CD14-positive monocyte (primary cell): ENCODE data around the gene MYO15B. TPM values are rescaled to one million over a fixed set of nuclear protein-coding genes. Genes with fewer than 3 reads are reported as not detected.

Experiments
- DNase-seq, 3 donors: peaks; one replicate each; pipeline ENCODE4 v3.0.0-alpha.2; 2011 to 2022
- H2AFZ ChIP-seq: 2 replicates; pipeline ENCODE4 v1.6.0; 2012; ENCODE audit warnings: mild to moderate bottlenecking, low read depth, low read length, inconsistent platforms; ENCODE audit not compliant: insufficient read depth, poor library complexity, severe bottlenecking
- H3K27ac ChIP-seq, 2 donors: 1 replicate in 1 of 2; 2 replicates in 1 of 2; pipeline ENCODE4 v1.5.1; 2012 to 2013; ENCODE audit warnings: low read length in 2 of 2, control low read depth in 1 of 2, inconsistent platforms in 1 of 2, low read depth in 1 of 2, mild to moderate bottlenecking in 1 of 2
- H3K27me3 ChIP-seq, 2 donors: one replicate each; pipeline versions ENCODE4 v1.6.0 to v1.6.1; 2011 to 2013; ENCODE audit warnings: low read length in 2 of 2; ENCODE audit not compliant: control insufficient read depth in 2 of 2, insufficient read depth in 2 of 2
- H3K36me3 ChIP-seq, 2 donors: replicated peaks in 1 of 2; 1 replicate in 1 of 2; 2 replicates in 1 of 2; pipeline versions ENCODE4 v1.5.1 to v1.6.1; 2012 to 2013; ENCODE audit warnings: low read length in 2 of 2, control low read depth in 1 of 2, inconsistent platforms in 1 of 2, mild to moderate bottlenecking in 1 of 2; ENCODE audit not compliant: insufficient read depth in 2 of 2, control insufficient read depth in 1 of 2
- H3K4me1 ChIP-seq, 2 donors: 1 replicate in 1 of 2; 2 replicates in 1 of 2; pipeline versions ENCODE4 v1.5.1 to v1.6.1; 2012 to 2013; ENCODE audit warnings: low read length in 2 of 2, control low read depth in 1 of 2, inconsistent platforms in 1 of 2, mild to moderate bottlenecking in 1 of 2, moderate library complexity in 1 of 2; ENCODE audit not compliant: insufficient read depth in 2 of 2, control insufficient read depth in 1 of 2
- H3K4me2 ChIP-seq: replicated peaks from 2 replicates; pipeline ENCODE3; 2012; ENCODE audit warnings: low read length, moderate library complexity, mild to moderate bottlenecking; ENCODE audit not compliant: poor library complexity, severe bottlenecking; ENCODE audit errors: extremely low read depth
- H3K4me3 ChIP-seq, 3 experiments: fragments of 200-600 bp in 1 of 3; sonication (generic) in 1 of 3; replicated peaks in 1 of 3; 1 replicate in 2 of 3; 2 replicates in 1 of 3; pipeline ENCODE4 v1.5.1; 2011 to 2013; ENCODE audit warnings: low read length in 3 of 3, mild to moderate bottlenecking in 3 of 3, control low read depth in 2 of 3, low read depth in 2 of 3, inconsistent platforms in 1 of 3, moderate library complexity in 1 of 3
- H3K79me2 ChIP-seq: 2 replicates; pipeline ENCODE4 v1.6.0; 2012; ENCODE audit warnings: mild to moderate bottlenecking, control low read depth, inconsistent platforms, low read length, moderate library complexity; ENCODE audit not compliant: insufficient read depth
- H3K9ac ChIP-seq: 2 replicates; pipeline ENCODE4 v1.6.0; 2017; ENCODE audit warnings: low read length, mild to moderate bottlenecking; ENCODE audit not compliant: insufficient read depth, poor library complexity, severe bottlenecking
- H3K9me3 ChIP-seq, 2 donors: replicated peaks in 1 of 2; 1 replicate in 1 of 2; 2 replicates in 1 of 2; pipeline versions ENCODE4 v1.5.1 to v1.6.1; 2012 to 2013; ENCODE audit warnings: low read length in 2 of 2, control low read depth in 1 of 2; ENCODE audit not compliant: control insufficient read depth in 1 of 2, insufficient read depth in 1 of 2
- H4K20me1 ChIP-seq: 2 replicates; pipeline ENCODE4 v1.6.0; 2012; ENCODE audit warnings: mild to moderate bottlenecking, low read length, control low read depth, moderate library complexity; ENCODE audit not compliant: insufficient read depth
- H3K27ac Mint-ChIP-seq, 7 donors: one replicate each; pipeline ENCODE4 v1.8.0; 2020; ENCODE audit warnings: mild to moderate bottlenecking in 7 of 7, mixed read lengths in 7 of 7, moderate library complexity in 6 of 7, inconsistent platforms in 2 of 7
- H3K27me3 Mint-ChIP-seq, 3 donors: one replicate each; pipeline ENCODE4 v1.8.0; 2021 to 2022; ENCODE audit warnings: low read depth in 3 of 3, mild to moderate bottlenecking in 3 of 3, mixed read lengths in 3 of 3, moderate library complexity in 3 of 3, inconsistent platforms in 1 of 3
- H3K36me3 Mint-ChIP-seq, 2 donors: one replicate each; pipeline ENCODE4 v1.8.0; 2020; ENCODE audit warnings: mixed read lengths in 2 of 2, inconsistent platforms in 1 of 2, mild to moderate bottlenecking in 1 of 2
- H3K4me1 Mint-ChIP-seq: one replicate; pipeline ENCODE4 v1.8.0; 2020; ENCODE audit warnings: mild to moderate bottlenecking, mixed read lengths
- H3K4me3 Mint-ChIP-seq, 2 donors: one replicate each; pipeline ENCODE4 v1.8.0; 2020; ENCODE audit warnings: mild to moderate bottlenecking in 2 of 2, mixed read lengths in 2 of 2, moderate library complexity in 1 of 2
- H3K9me3 Mint-ChIP-seq, 7 donors: one replicate each; pipeline ENCODE4 v1.8.0; 2020 to 2022; ENCODE audit warnings: mixed read lengths in 7 of 7, mild to moderate bottlenecking in 6 of 7, moderate library complexity in 6 of 7, inconsistent platforms in 2 of 7
- CTCF ChIP-seq: fragments of 200-600 bp; IDR thresholded peaks from one replicate; pipeline ENCODE4 v1.8.0; 2022; ENCODE audit warnings: antibody characterized with exemption, mild to moderate bottlenecking
- WGBS: methylation state at CpG from one replicate; pipeline ENCODE4 v1.1.5; 2013; ENCODE audit warnings: missing lambda C conversion rate; ENCODE audit not compliant: insufficient coverage; 5-methylcytosine and 5-hydroxymethylcytosine counted together
- intact Hi-C, 2 donors: fragments of 100-400 bp; cut with micrococcal nuclease; formaldehyde crosslinking; loops; one replicate each; pipeline versions ENCODE4 v1.15.0 to v1.15.1; 2023
- polyA plus RNA-seq, 3 donors: library from polyadenylated mRNA; depleted of rRNA in 1 of 3; unstranded in 2 of 3; stranded (reverse) in 1 of 3; fragments of 300-500 nt in 2 of 3; fragments of >200 nt in 1 of 3; fragmentation: Illumina TruSeq in 2 of 3; gene quantifications; 1 replicate in 2 of 3; 2 replicates in 1 of 3; pipeline ENCODE4 v1.2.3, GENCODE V29; 2012 to 2021

Gene MYO15B
- polyA plus RNA-seq, 3 donors: 0.17 to 596 (median 0.62) TPM

- H3K27me3 ChIP-seq: no peaks in the 10 kb centered on the region
- H3K4me2 ChIP-seq: no peak overlapping the region
- H4K20me1 ChIP-seq: peaks cover 16% of the 10 kb centered on the region
- H3K4me1 ChIP-seq: peaks cover 21 to 28% of the 10 kb centered on the region in 2 donors
- H3K4me3 Mint-ChIP-seq: no peak overlapping the region
- H3K4me3 ChIP-seq: no peak overlapping the region
- no peaks in the 10 kb centered on the region for H3K9me3 Mint-ChIP-seq
- no peak overlapping the region for H2AFZ ChIP-seq
- no peaks in the 10 kb centered on the region for H3K9me3 ChIP-seq
- no peak for TF ChIP-seq CTCF
- no peak for DNase-seq
- H3K9ac ChIP-seq: no peak overlapping the region
- intact Hi-C loops: loop anchor here in 1 of 2 donors (5.0 kb wide), 1 partner anchor 39 kb away; the partner anchor contains the start of gene SMIM5
- H3K36me3 Mint-ChIP-seq: peaks cover 55 to 56% of the 10 kb centered on the region in 2 donors
- H3K36me3 ChIP-seq: peaks cover 41 to 56% of the 10 kb centered on the region in 2 donors
- 91% methylated on average over 5 of the region's 5 CpGs for WGBS
- peaks cover 70% of the 10 kb centered on the region for H3K79me2 ChIP-seq
- H3K4me1 Mint-ChIP-seq: peaks cover 10% of the 10 kb centered on the region
- H3K27me3 Mint-ChIP-seq: peaks cover 0 to 1% (median 0%) of the 10 kb centered on the region in 3 donors
- no peak overlapping the region for H3K27ac ChIP-seq
- peak overlapping the region in 3 of 7 donors; percentile 19 to 58 (median 41) for H3K27ac Mint-ChIP-seq
Observed at GRCh38 chr17:75670868-75671267, 83.3 kb downstream of the MYO15B start.

GRCh38 chr17:75672011-75672410 lies 84.4 kb downstream of the MYO15B start:
- DNase-seq: no peak
- no peaks in the 10 kb centered on the region for H3K9me3 ChIP-seq
- peaks cover 13 to 18% of the 10 kb centered on the region in 2 donors for H3K4me1 ChIP-seq
- Mint-ChIP-seq H3K4me3 (no peak overlapping the region), H3K9me3 (no peaks in the 10 kb centered on the region), H3K27ac (no peak overlapping the region), H3K4me1 (peaks cover 4% of the 10 kb centered on the region), H3K27me3 (peaks cover 0 to 1% (median 0%) of the 10 kb centered on the region in 3 donors), H3K36me3 (peaks cover 61 to 66% of the 10 kb centered on the region in 2 donors)
- H3K4me2 ChIP-seq: no peak overlapping the region
- H2AFZ ChIP-seq: no peak overlapping the region
- peaks cover 43 to 67% of the 10 kb centered on the region in 2 donors for H3K36me3 ChIP-seq
- H3K79me2 ChIP-seq: peaks cover 72% of the 10 kb centered on the region
- intact Hi-C loops: loop anchor here (2.0 to 5.0 kb wide), 2 partner anchors 40 to 79 kb away; partner anchors contain the start of gene SMIM5 (in 1 of the 2)
- H4K20me1 ChIP-seq: peaks cover 16% of the 10 kb centered on the region
- H3K4me3 ChIP-seq: no peak overlapping the region
- 100% methylated on average over 1 of the region's 5 CpGs for WGBS
- no peaks in the 10 kb centered on the region for H3K27me3 ChIP-seq
- no peak overlapping the region for H3K9ac ChIP-seq
- TF ChIP-seq CTCF: no peak
- H3K27ac ChIP-seq: no peak overlapping the region
